GM21360 (cell line): ENCODE results near the gene PTAR1.
"Not testable (repeated sequence)": the region's sequence is repeated elsewhere in the genome, so short reads cannot be mapped to it uniquely, and the experiment has no call there.

Experiments
- ATAC-seq: cut with Tn5 transposase; IDR thresholded peaks from one replicate; pipeline ENCODE4 v1.9.1; 2021; ENCODE audit warnings: mild to moderate bottlenecking, moderate library complexity; ENCODE audit not compliant: unreplicated experiment

Gene PTAR1, protein sequence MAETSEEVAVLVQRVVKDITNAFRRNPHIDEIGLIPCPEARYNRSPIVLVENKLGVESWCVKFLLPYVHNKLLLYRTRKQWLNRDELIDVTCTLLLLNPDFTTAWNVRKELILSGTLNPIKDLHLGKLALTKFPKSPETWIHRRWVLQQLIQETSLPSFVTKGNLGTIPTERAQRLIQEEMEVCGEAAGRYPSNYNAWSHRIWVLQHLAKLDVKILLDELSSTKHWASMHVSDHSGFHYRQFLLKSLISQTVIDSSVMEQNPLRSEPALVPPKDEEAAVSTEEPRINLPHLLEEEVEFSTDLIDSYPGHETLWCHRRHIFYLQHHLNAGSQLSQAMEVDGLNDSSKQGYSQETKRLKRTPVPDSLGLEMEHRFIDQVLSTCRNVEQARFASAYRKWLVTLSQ

DNA sequence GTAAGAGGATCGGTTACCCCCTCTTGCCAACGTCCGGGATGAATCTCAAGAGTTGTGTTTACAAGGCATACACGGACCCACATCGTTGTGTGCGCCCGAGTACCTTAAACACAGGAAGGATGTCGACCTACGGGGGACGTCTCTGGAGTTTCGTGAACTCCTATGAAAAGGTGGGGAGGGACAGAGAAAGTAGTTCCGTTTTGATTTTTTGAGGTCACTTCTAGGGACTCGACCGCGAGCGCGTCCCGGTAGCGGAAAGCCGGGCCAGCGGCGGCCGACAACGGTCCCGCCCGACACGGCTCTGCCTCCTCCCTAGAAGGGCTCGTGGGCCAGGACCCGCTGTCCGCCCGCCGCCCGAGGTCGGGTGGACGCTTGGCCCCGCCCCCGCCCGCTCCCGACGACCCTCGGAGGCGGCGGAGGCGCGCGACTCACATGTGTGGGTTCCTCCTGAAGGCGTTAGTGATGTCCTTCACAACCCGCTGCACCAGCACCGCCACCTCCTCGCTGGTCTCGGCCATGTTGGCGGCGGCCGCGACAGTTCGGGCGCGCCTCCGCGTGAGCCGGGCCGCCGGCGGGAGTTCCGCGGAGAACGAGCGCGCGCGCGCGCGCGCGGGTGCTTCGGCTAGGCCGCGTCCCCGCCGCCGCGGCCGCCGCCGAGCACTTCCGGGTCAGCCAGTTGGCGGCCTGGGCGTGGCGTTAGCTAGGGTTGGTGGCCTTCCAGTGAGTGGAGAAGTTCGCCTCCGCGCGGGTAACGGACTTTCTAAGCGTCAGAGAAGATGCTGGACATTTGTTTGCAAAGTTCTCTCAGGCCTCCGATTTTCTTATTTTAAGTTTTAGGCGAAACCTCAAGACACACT lies at the start of gene PTAR1:
TSS of gene PTAR1 (minus strand) at position 591 of the 857 bp plus-strand sequence. CDS start at position 518, 73 bp downstream.
- ATAC-seq, result peak; percentile 91

DNA sequence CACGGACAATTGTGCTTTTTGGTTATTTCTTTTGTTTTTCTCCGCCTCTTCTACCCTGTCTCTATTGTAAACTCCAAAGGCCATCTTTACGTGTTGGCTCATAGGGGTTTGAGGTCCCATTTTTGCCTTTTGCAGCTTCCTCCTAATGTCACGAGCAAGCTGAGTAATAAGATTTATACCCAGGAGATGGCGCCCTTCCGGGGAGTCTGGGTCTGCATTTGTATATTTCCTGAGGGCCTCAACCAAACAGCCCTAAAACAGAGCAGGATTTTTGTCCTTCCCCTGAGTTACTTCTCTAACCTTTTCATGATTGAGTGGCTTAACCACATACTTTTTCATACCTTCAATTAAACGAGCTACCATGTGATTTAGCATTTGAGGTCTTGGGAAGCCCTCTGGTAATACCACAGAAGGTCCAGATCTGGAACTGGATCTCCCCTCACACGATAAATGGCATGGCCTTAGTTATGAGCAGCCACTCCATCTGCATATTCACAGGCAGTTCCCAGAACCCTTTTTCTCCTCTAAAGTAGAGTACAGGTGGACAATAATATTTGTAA lies 49.6 kb upstream of the PTAR1 start:
- no peak for ATAC-seq

DNA sequence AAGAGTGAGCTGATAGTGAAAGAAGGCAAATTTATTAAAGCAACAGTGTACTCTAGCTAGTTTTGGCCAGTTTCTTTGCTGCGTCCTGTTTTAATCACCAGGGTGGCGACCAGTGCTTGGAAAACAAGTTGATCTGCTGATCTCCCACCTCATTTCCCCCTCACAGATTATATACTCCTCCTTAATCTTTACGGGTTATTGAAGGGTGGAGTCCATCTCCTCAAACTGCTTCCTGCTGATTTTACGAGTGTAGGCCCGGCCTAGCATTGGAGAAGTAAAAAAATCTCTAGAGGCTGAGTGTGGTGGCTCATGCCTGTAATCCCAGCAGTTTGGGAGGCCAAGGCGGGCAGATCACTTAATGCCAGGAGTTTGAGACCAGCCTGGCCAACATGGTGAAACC lies 46.8 kb upstream of the PTAR1 start:
- ATAC-seq, result no peak

DNA sequence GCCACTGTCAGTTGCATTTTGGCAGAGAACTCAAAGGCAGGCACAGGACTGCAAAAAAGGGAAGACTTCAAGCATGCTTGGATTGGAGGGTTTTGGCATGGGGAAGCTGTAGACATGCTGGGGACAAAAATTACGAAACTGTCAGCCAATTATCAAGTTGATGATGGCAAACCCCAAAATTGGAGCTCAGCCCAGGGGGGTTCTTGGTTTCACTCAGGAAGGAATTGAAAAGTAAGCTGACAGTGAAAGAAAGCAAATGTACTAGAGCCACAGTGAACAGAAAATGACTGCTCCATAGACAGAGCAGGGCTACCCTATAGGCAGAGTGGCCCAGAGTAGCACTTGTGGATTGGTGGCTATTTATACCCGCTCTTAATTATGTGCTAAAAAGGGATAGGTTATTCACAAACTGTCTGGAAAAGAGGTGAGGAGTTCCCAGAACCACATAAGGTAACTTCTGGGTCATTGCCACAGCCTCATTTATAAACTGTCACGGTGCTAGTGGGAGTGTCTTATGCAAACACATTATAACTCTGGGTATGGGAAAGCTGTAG lies 46.2 kb upstream of the PTAR1 start:
- ATAC-seq, result no peak

DNA sequence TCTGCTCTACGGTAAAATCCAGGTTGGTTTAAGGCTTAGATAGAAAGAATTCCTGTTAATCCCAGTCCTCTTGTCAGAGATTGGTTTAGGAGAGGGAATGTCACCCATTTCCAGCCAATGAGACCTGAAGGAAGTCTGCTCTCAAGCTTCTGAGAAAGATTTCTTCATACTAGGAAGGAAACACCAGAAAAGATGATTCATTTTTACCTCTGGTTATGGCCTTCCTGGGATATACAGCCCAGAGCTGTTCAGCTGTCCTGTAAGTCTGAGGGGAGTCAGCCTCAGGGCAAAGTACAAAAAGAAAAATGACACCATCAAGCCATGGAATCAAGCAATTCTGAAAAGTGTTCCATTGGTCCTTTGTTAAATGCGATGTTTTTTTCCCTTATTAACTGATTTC lies 42.2 kb upstream of the PTAR1 start:
- ATAC-seq, result no peak

DNA sequence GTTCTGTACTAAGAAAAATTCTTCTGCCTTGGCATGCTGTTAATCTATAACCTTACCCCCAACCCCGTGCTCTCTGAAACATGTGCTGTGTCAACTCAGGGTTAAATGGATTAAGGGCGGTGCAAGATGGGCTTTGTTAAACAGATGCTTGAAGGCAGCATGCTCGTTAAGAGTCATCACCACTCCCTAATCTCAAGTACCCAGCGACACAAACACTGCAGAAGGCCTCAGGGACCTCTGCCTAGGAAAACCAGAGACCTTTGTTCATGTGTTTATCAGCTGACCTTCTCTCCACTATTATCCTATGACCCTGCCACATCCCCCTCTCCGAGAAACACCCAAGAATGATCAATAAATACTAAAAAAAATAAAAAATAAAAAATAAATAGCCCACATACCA lies 40.2 kb upstream of the PTAR1 start:
- ATAC-seq, result not testable (repeated sequence)

DNA sequence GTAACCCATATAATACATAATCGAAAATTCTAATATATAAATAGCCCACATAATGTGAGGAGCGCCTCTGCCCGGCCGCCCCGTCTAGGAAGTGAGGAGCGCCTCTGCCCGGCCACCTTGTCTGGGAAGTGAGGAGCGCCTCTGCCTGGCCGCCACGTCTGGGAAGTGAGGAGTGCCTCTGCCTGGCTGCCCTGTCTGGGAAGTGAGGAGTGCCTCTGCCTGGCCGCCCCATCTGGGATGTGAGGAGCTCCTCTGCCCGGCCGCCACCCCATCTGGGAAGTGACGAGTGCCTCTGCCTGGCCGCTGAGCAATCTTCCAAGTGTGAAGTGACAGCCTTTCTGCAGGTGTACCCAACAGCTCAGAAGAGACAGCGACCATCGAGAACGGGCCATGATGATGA lies 39.7 kb upstream of the PTAR1 start:
- not testable (repeated sequence) for ATAC-seq

DNA sequence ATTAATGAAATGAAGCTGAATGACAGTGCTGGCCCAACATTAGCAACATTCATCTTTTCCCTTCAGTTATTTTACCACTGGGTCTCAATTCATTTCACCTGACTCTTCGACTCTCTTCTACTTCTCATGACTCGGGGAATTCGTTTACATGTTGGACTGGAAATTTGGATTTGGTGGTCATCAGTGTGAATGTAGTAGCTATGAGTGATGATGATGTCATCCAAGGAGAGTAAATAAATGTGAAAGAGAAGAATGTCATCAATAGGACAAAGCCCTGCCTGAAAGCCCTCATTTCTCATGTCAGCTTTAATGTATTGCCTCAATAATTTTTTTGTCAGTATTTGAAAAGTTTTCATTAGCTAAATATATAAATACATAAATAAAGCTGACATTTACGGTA lies 38.9 kb upstream of the PTAR1 start:
- ATAC-seq, result no peak

DNA sequence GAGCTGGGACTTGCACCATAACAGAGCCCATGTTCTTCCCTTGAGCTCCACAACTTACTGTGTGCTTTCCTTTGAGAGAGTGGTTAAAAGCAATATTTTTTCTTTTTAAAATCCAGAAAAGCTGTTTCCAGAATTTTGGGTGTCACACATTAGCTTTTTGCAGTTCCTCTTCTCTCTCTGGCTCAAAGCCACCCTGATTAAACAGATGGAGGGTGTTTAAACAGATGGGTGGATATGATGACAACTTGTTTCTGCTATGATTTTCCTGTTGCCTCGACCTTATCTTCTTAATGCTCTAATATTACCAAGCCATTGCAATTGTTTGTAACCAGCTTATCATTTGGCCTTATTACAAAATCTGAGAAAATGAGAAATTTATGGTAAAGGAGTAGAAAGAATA lies 37.9 kb upstream of the PTAR1 start:
- ATAC-seq, result no peak

DNA sequence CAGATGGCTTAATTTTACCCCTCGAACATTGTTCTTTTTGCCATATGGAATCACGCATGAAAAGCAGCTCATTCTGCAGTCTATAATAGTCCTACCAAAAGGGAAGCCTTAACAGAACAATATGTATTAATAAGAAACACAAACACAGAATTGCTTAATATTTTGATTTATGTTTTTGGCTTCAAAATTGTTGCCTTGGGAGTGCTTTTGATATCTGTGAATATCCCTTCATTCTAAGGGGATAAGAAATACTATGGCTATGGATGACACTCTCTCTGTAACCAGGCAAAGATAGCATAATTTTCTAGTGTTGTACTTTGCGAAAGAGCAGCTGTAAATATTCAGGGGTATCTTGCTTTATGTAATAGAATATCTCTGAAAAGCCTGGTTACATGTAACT lies 34.5 kb upstream of the PTAR1 start:
- ATAC-seq, result no peak

DNA sequence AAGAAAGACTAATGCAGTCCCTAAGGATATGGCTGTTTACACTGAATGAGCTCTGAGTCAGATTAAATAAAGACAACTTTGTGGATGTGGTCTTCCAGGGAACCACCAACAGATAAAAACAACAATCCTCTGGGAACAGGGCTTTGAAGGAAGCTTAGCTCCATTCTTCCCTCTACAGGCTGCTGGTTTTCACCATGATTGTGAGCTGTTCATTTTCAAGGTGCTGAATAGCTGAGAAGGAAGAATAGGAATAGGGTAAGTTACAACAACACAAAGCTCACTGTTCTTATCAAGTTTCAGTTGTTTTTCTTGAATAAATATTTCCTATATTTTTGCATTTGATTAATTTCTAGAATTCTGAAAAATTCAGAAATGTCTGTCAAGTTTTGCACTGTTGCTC lies 25.9 kb upstream of the PTAR1 start:
- ATAC-seq, result no peak

DNA sequence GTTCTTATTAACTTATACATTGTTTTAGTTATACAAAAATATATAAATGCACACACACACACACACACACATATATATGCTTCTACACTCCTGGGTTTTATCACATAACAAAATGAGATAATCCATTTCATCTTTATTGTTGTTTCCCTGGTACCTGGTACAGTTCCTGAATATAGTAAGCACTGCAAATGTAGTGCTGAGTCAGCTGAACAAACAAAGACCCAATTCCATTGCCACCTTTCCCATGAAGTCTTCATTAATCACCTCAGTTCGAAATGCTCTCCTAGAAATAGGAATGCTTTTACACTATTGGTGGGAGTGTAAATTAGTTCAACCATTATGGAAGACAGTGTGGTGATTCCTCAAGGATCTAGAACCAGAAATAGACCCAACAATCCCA lies 13.4 kb upstream of the PTAR1 start:
- ATAC-seq, result no peak

DNA sequence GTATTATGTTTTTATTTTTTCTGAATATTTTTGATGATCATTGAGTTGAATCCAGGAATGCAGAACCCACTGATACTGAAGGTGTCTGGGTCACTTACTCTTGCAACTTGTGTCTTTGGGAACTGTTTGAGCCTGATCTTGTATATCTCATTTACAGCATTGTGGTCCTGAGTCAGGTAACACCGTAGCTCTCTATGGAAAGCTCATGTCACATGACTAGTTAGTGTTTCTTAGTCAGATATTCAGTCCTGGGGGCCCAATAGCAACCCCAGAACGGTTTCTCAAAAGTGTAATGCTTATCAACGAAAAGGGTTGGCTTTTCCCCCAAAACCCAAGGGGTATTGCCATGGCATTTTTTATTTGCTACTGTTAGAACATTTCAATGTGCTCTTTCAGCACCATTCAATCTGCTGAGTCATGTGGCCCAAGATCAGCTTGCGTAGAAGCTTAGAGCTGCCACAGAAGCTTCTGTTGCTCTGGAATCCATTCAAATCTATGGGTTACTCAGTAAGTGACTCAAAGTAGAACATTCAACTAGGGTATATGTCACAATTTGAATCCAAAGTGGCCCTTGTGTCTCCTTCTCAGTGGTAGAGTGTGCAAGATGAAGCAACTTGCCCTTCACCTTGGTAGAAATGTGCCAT lies 12.1 kb upstream of the PTAR1 start:
- no peak for ATAC-seq

DNA sequence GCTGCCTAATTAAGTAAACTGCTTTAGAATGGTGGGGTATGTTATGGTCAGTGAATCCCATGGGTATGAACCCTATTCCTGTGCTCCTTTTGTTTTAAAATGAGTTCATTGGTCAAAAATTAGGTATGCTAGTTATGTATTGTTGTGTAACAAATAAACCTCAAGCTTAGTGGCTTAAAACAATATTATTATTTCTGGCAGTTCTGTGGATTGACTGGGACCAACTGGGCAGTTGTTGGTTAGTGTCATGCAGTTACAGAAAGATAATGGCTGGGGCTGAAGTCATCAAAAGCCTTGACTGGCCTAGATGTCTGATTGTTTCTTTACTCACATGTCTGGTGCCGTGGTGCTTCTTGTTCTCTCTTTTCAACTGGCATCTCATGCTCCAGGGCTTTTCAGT lies 8.9 kb upstream of the PTAR1 start:
- ATAC-seq, result no peak

DNA sequence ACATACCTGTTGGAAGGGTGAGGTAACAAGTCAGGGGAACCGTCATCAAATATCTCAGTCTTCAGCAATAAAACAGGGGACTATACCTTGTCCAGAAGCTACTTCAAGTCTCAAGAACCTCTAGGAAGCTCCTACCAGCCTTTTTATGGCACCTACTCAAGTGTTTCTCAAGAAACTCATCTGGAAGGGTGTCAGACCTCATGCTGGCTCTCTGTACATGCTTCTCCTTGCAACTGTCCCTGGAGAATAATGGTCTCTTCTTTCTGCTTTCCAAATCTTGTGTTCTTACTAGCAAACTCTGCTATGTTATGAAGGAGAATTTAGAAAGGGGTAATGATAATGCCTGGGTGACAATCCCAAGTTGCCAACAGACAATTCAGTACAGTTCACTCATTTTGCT lies 8.3 kb upstream of the PTAR1 start:
- no peak for ATAC-seq

DNA sequence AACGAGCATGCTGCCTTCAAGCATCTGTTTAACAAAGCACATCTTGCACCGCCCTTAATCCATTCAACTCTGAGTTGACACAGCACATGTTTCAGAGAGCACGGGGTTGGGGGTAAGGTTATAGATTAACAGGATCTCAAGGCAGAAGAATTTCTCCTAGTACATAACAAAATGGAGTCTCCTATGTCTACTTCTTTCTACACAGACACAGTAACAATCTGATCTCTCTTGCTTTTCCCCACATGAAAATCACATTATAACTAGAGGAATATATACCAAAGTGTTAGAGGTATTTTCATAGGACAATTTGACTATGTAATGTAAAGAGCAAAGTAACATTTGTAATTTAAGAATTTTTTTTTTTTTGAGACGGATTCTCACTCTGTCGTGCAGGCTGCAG lies 4.1 kb upstream of the PTAR1 start:
- ATAC-seq, result not testable (repeated sequence)

DNA sequence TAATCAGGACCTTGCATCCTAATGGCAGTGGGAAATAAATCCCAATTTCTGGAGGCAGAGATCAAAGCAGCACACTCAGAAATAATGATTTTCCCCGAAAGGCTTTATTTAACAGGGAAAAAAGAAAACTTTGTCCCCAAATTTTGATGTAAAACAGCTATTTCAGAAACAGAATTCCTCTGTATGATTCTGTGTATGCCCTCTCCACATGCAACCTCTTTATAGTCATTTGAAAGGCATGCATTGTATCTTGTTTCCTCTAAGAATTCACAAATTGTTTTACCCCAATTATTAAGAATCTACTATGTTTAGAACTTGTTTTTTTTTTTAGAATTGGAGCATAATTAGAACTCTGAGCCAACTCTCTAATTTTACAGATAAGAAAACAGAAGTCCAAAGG lies 2.7 kb upstream of the PTAR1 start:
- ATAC-seq, result no peak

DNA sequence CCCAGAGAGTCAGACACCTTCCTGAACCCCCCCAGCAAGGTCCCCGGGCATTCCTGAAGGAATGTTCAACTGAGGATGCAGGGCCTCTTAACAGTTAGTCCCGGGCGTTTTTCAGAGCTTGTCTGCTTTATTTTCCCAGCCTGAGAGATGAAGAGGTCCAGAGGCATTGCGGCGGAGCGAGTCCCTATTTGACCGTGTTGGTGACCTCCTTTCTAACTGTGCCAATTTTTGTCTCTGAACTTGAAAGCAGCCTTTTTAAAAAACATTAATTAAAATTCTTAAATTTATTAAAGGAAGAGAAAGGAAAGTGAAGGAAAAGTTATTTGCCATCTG lies 433 bp upstream of the PTAR1 start:
- no peak for ATAC-seq

DNA sequence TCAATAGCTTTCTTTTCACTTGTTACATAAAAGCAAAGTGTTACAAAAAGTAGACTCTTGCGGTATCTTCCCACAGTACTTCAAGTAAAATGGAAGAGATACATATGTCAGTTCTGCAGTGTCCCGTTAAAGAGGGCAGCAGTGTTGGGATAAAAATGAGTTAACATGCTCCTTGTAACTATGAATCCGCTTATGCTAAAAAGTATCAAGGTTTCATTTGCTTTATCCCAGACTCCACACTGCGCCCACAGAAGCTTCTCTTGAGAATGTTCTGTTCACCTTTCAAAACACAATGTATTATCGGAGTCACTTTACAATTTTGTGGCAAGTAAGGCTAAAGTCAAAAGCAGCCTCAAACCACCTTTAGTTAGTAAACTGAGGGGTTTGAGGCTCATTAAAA lies 790 bp downstream of the PTAR1 start:
- no peak for ATAC-seq

DNA sequence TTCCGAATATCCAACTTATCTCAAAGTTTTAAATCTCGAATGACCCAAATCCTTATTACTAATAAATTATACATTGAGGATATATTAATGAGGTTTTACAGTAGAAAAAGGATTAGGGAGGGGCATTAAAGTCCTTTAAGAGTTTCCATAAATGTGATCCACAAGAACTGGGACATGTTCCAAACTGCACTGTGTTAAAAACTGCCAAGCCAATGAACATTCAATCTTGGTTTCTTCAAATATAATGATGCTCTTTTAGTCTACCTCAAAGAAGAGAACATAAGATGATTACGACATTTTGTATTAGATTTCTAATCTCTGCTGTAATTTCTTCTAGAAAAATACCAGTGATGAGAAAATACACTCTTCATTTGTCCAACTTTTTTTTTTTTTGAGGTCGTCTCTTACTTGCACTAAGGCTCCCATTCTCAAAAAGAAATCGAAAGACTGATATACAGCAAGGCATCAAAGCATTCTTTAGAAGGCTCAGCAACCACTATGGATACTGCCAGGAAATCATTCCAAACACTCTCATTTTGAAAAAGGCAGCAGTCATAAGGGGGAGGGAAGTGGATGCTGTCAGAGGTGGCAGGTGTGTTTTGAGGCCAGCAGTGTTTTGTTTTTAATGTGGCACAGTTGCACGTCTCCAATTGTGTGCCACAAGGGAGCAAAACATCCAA lies 1.7 kb downstream of the PTAR1 start:
- ATAC-seq, result no peak

DNA sequence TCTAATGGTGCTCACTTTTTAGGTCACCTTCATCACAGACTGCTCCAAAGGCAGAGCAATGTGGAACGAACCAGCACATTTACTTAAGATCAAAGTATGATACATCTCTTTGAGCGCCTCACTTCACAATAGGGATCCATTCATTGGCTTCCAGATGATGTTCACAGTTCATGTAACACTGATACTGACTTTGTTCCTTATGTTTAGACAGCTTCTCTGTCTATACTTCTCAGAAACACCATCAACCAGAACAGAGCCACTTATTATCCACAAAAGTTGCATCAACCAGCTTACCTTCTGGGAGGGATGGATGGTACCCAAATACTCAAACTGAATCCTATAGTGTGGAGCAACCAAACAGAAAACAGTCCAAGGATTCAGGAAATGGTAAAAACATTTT lies 4.6 kb downstream of the PTAR1 start:
- ATAC-seq, result no peak
